NCI-H1092 treated with DMSO at 0.1 percent for 48 hours (cell line): ENCODE results near the gene CFAP46.
"Not testable (repeated sequence)": the region's sequence is repeated elsewhere in the genome, so short reads cannot be mapped to it uniquely, and the experiment has no call there.

Source experiments
- DNase-seq: peaks from one replicate; lab custom pipeline; 2025; lab: John Stamatoyannopoulos, UW

The CFAP46 gene

DNA sequence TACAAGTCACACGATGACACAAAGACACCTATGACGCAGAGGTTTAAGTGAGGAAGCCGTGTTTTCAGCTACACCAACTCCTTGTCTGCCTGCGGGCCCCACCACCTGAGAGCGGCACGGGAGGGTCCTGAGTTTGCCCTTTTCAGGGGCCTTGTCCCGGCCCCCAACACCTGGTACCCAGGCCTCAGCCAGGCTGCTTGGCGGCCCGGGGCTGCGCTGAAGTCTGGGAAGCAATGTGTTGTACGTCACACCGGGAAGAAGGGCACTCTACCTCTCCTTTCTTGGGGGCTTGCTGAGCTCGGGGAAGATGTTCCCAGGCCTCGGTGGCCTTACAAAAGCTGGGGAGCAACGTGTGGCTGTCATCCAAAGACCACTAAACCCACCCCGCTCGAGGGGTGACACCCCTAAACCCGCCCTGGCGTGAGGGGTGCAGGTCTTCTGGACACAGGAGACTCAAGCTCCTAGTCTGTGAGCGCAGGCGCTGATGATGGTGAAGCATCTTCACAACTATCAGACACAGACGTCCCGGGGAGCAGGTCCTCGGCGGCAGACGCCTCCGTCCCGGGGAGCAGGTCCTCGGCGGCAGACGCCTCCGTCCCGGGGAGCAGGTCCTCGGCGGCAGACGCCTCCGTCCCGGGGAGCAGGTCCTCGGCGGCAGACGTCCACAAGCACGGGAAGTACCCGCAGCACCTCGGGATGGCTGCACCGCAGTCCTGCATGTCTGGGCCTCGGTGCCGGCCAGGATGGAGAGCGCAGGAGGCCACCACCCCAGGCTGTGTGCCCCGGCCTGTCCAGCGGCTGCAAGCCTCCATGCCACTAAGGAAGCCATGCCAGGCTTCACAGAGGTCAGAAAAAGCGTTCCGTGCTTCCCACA is 15.4 kb downstream of the CFAP46 start:
- DNase-seq: no peak

DNA sequence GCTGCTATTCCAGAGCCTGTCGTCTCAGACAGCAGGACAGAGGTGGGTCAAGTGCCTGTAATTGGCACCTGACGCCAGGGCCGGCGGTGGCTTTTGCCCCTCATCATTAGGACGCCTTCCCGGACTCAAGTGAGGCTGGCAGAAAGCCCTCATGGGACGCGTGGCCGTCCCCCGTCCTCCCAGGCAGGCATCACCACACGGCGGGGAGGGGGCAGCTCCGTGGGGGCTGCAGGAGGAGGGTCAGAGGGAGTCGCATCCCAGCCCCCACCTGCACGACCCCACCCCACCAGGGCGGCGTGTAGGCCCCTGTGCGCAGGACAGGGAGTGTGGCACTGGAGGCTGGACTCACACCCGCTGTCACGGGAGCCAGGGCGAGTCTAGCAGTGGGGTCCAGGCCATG is 16.3 kb downstream of the CFAP46 start:
- no peak for DNase-seq

DNA sequence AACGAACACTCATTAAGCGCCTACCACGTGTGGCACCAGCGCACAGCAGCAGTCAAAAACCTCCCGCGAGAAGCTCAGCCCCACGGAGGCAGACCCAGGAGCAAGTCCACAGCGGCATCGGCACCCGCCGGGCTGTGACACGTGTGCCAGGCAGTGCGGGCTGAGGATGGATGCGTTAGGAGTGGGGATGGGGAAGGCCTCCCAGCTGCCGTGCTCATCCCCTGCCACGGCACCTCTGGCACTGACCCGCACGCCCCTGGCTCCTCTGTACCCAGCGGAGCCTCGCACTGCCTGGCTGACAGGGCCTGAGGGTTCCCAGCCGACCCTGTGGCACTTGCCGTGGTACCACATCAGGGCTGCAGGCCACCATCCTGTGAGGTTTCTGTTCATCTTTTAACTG is 16.8 kb downstream of the CFAP46 start:
- no peak for DNase-seq

DNA sequence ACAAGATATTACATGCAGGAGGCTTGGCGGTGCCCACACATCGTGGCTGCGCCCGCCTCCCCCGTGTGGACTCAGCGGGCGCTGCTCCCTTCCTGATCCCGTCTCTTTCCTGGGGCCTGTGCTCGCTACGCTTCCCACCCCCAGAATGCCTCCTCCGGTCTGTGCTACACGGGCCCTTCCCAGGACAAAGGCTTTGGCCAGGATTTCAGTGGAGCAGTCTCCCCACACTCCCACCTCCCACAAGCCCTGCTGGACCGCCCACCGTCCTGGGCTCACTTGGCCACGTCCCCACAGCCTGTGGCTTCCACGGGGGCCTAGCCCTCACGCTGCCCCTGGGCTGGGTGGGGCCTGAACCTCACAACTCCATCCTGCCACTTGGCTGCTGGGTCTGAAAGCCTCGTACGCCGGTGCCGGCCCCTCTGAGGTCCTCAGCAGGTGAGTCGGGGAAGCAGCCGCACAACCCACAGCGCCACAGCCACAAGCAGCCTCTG is 17.3 kb downstream of the CFAP46 start:
- DNase-seq: no peak

DNA sequence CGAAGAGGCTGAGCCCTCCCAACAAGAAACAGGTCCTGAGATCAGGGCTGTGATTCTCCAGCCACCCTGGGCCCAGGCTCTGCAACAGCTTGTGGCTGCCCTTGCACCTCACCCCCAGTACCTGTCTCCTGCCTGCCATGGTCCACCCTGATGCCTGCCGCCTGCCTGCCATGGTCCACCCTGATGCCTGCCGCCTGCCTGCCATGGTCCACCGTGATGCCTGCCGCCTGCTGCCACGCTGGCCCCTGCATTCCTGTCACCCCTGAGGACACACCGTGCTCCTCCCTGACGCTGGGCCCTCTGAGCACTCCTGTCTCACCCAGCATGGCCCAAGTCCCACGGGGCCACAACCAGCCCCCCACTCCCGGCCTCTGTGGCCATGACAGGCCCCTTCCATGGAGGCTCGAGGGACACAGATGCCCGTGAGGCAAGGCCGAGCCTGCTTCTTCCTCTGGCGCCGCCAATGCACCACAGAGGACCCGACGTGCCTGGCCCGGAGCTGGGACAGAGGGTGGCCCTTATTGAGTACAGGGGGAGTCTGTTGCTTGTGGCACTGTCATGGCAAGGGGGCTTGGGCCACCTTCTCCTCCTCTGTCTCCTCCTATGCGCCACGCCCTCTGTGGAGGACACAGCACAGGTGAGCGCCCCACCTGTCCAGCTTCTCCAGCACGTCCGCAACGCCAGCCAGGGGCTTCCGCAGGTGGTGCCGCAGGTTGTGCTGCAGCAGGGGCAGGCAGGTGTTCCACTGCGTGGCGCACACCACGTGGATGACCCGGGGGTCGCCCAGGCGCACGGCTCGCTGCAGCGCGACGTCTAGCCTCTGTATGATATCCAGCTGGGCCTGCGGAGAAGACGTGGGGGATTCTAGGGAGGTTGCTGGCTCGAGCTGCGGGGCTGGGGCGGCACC is 18.1 kb downstream of the CFAP46 start:
- DNase-seq: no peak

DNA sequence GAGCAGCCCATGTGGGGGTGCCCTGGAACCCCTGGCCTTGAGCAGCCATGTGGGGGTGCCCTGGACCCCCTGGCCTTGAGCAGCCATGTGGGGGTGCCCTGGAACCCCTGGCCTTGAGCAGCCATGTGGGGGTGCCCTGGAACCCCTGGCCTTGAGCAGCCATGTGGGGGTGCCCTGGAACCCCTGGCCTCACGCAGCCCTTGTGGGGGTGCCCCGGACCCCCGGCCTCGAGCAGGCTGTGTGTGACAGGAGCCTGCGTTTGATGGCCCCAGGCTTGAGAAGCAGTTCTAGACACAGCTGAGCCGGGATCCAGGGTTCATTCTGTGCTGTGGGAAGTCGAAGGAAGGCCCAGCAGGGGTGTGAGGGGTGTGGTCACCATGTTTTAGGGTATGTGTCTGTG is 19.0 kb downstream of the CFAP46 start:
- DNase-seq: not testable (repeated sequence)

DNA sequence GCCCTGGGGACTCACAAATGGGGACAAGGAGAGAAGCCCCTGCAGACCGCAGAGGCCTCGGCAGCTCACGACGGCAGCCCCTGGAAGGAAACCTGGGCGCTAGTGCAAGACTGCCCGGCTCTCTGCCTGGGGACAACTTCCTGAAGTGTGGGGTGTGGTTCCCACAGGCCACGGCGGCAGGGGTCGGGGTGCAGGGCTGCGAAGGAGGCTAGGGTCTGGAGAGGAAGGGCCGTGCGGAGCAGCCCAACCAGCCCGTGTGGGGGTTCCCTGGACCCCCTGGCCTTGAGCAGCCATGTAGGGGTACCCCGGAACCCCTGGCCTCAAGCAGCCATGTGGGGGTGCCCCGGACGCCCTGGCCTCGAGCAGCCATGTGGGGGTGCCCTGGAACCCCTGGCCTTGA is 19.5 kb downstream of the CFAP46 start:
- no peak for DNase-seq

DNA sequence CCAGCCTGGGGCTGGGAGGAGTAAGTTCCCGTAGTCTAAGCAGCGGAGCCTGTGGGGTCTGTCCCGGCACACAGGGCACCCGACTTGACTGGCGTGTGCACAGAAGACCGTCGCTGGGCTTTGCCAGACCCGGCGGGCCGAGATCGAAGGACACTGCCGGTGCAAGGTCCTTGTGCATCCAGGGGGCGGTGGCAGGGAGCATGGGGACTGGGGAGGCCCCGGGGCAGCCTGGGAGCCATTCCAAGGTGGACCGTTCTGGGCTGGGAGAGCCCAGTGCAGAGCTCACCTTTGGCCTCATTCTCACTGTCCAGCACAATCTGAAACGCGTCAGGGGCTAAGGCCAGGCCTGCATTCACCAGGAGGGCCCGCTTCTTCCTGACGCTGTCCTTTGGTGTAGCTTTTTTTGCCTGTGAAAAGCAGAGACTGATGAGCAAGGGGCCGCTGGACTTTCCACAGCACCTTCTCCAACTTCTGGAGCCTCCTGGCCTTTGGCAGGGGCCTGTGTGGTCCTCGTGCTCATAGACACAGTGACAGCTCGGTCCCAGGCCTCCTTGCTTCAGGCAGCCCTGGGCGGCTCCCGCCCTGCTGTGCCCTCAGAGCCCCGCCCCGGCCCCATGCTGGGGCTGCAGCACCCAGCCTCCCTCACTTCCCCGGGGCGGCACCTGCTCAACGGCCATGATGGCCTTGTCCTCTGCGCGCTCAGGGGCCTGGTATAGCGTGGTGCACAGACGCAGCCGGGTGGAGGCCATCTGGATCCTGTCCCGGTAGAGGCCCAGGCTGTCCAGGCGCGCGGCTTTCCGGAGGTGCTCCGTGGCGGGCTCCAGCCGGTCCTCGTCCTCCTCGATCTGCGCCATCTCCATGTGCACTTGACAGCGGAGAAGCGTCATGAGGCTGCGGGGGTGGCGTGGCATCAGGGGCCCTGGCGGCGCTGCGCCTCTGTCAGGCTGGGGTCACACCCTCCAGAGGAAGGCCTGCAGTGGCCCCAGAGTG is 20.3 kb downstream of the CFAP46 start:
- no peak for DNase-seq

DNA sequence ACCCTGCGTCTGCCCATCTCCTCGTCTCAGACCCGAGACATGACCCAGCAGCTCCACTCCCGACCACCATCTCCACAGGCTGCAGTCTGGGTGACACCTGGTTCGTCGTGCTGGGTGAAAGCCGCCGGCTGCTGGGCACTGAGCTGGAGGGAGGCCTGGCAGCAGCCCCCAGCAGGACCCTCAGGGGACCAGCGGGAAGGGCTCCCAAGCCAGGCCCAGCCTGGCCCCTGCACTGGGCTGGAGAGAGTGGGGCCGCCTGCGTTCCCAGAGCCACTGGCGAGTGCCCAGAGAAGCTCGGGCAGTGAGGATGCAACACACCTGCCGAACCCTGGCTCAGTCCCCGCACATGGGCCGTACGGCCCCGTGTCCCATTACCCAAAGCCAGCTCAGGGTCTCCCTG is 21.3 kb downstream of the CFAP46 start:
- DNase-seq: no peak

DNA sequence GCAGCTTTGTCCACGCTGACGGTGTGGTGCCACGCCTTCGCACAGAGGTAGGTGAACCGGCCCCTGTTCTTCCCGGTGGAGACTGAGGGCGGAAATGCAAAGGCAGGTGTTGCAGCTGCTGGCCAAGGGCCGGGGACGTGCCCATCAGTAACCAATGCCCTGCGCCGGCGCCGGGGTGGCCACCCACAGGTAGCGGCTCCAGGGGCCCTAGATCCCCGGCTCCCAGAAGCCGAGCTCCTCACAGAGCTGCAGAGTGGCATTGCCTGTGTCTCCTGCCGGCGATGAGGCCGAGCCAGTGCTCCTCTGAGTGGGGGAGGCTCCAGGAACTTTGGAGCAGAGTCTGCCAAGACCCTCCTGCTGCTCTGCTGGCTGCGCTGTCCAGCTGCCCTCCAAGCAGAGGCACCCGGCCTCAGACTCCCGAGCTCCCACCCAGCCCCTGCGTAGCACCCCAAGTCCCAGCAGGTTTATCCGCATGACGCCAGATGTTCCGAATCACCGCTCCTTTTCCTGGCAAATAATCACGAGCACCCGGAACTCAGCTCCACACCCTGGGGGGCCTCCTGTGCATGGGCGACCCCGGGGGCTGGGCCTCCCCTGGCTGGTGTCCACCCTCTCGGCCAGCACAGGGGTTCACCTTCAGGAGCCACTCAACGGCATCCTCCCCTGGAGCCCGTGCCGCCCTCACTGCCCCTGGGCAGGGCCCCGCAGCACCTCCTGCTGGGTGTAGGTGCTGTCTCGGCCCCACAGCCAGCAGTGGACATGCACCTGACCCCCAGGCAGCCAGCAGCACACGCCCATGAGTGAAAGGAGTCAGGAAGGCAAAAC is 22.1 kb downstream of the CFAP46 start:
- no peak for DNase-seq

DNA sequence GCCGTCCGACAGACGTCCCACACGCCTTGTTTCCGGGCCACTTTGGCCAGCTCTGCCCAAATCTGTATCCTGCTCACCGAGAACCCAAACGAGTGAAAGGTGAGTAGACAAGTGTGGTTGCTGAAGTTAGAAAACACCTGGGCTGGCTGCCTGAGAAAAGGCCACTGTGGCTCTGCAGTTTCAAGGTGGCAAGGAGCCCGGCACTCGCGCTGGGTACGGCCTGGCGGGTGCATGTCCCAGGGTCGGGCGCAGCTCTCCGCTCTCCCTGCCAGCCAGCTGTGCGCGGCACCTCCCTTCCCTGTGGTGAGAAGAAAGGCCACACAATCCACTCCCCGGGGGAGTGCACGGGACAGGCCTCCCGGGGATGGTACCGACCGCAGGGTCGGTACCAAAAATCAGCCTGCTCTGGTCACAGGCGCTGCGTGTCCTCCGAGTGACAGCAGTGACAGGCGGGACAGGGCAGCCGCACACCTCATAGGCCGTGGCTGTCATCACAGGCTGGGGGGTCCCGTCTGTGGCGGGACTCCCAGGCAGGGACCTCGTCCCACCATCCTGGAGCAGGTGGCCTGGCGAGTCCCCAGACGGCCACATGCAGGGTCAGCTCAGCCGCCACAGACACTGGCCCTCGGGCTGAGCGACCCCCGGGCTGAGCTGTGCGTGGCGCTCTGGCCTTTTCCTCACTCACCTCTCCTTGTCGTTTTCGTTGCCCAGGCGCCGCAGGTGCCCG is 22.8 kb downstream of the CFAP46 start:
- no peak for DNase-seq

DNA sequence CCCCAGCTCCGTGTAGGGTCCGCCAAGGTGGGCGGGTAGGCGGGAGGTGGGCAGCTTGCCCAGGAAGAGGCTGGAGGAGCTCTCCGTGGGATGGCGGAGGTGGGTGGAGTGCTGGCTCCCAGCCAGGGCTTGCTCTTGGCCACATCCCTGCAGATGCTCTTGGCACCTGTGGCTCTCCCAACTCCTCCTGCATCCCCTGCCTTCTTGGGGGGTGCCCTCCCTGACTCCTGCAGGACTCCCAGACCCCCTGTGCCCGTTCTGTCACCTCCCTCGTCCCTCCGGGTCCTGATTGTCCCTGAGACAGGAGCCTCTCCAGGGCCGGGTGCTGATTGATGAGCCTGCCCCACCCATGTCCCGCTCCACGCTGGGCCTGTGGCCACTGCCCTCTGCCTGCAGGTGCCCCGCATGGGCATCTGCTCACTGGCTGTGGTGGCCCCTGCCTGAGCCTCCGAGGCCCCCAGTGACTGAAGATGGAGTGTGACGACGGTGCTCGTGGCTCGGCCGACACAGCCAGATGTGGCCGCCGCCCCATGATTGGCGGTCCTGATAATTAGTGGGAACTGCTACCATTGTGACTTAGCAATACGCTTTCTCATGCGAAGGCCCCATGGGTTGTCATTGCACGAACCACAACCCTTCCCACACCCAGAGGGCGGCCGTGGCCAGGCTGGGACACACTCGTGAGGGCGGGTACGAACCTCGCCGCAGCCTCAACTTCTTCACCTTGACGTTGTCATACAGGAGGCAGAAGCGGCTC is 23.6 kb downstream of the CFAP46 start:
- DNase-seq: no peak

DNA sequence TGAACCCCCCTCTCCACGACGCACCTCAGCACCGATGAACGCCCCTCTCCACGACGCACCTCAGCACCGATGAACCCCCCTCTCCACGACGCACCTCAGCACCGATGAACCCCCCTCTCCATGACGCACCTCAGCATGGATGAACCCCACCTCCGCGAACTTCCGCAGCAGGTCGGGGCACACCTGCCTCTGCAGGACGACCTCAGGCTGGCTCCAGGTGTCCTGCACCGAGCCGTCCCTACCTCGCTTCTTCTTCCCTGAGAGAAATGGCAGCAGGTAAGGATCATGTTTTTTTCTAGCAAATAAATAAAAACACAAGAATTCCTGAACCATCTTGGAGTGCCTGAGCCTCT is 24.1 kb downstream of the CFAP46 start:
- DNase-seq: no peak

DNA sequence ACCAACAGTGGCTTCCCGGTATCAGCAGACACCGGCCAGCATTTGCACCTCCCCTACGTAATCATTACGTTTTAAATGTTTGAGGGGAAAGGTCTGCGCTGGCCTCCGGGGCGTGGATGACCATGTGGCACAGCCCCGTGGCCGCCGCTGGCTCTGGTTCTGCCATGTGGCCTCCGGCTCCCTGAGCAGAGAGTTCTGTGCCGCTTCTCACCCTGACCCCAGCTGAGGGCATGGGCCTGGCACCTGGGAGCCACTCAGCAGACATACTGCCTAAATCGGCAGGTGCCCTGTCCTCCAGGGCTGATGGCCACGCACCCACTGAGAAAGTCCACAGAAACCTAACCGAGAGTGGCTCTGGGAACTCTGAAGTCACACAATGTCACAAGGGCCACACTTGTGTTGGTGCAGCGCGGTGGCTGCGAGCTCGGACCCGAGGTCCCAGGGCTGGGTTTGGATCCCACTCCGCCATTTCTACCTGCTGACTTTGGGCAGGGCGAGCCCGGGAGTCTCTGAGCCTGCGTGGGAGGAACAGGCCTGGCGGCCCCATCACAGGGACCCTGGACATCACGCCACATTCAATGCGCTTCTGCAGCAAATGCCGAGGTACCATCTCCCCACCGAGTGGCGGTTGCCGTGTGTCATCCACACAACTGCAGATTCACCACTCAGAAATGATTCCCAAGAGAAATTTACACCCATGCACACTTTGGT is 25.3 kb downstream of the CFAP46 start:
- no peak for DNase-seq

DNA sequence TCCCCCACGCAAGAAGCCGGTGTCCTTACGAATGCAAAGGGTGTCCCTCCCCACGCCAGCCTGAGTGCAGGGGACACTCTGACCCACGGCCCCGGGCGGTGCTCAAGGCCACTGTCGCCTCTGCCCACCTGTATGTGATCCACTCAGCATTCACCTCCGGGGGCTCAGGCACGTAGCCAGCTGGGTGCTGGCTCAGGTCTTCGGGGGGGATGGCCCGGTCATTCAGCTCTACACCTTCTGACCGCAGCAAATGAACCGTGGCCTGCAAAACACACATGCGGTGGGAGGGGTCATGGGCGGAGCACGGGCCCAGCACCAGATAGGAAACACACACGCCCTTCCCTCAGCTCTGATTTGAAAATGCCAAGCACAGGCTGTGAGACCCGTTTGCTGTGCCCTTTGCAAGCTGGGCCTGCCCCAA is 25.9 kb downstream of the CFAP46 start:
- DNase-seq: peak; percentile 14

DNA sequence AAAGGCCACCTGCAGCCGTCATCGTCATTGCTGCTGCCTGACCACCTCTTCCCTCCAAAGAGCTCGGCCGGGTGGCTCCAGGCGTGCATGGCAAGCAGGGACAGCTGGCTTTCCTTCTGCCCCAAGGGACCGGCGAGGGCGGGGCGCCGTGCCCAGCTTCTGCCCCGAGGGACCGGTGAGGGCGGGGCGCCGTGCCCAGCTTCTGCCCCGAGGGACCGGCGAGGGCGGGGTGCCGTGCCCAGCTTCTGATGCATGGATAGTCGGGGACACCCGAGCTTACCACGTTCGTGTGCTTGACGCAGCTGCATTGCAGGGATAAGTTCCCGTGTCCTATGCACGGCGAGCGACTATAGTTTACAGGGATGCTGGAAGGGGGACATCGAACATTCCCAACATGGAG is 27.0 kb downstream of the CFAP46 start:
- peak; percentile 23 for DNase-seq

DNA sequence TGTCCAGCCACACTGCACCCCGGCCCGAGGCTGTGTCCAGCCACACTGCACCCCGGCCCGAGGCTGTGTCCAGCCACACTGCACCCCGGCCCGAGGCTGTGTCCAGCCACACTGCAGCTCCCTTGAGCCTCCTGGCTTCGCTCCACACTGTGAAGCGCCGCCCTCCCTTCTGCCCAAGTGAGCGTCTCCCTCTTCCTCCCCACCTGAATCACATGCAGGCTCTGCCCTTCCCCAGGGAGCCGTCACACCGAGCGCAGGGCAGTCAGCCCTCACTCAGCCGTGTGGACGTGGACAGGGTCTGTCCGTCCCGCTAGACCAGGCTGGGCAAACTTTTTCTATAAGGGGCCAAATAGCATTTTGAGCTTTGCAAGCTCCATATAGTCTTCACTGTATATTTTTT is 27.6 kb downstream of the CFAP46 start:
- DNase-seq: no peak

DNA sequence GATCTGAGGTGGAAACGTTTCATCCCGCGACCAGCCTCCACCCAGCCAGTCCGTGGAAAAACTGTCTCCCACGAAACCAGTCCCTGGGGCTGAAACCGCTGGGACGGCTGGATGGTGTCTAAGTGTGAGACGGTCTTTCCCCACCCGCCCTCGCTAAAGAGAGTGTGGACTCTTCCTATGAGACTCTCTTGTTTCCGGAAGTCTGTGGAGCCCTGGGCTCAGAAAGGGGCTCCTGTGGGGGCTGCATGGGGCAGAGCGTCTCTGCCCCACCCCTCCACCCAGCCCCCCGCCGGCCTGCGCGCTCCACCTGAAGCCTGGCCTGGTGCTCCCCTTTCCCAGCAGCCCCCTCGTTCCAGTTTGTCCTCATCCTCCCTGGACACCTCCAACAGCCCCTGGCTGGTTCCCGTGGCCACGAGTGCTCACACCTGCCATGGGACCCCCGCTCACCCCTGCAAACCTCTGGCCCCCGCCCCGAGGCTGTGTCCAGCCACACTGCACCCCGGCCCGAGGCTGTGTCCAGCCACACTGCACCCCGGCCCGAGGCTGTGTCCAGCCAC is 28.7 kb downstream of the CFAP46 start:
- no peak for DNase-seq
